ENCODE results near the gene CCDC120. TPM values are rescaled to one million over a fixed set of nuclear protein-coding genes. Genes with fewer than 3 reads are reported as not detected.
A peak's percentile ranks its signal among the peaks of the same experiment; 100 is the strongest.

Gene CCDC120
- total and polyA plus RNA-seq, 9 of the 15 experiments (the other 6 are each of a cell fraction or from before 2014, with no cell fraction given): 0.13 to 3.6 (median 0.54) TPM

- FAIRE-seq (peak; percentile 96), ATAC-seq (peak; percentile 94), DNase-seq (ENCODE audit: extremely low read depth in 1 of 4, low spot score in 3 of 4) (peak; percentile 97 to 99 (median 98))
- intact Hi-C loops (cut with micrococcal nuclease) (loop anchor here (2.0 to 5.0 kb wide), 3 partner anchors 59 to 204 kb away; partner anchors contain the start of genes OTUD5, PQBP1, TFE3 and TIMM17B), in situ Hi-C loops (cut with MboI) (loop anchor here (10.0 kb wide), 1 partner anchor 126 kb away; the partner anchor contains the start of gene KCND1)
- Histone ChIP-seq H2AFZ (ENCODE audit: low read depth, low read length) (peak overlapping the region; percentile 76), H3K4me1 (replicated peaks in 1 of 2; ENCODE audit: control insufficient read depth in 2 of 2, insufficient read depth in 2 of 2, low read length in 2 of 2) (peaks cover 6 to 14% of the 10 kb centered on the region in 2 experiments; a peak in 4 of 5 replicates), H3K4me3 (peak overlapping the region; percentile 58), H3K9ac (ENCODE audit: insufficient read depth in 1 of 2, low read depth in 2 of 2, low read length in 2 of 2) (peak overlapping the region; percentile 97 to 98), H3K4me2 (ENCODE audit: insufficient read depth, low read length) (peak overlapping the region; percentile 99), H3K36me3 (ENCODE audit: control insufficient read depth, insufficient read depth, low read length) (peaks cover under 1% of the 10 kb centered on the region; the same call in 2 of the 3 replicates), H3K9me1 (ENCODE audit: control insufficient read depth, insufficient read depth, low read length) (no peaks in the 10 kb centered on the region), H3K27me3 (ENCODE audit: control insufficient read depth in 2 of 2, insufficient read depth in 2 of 2, low read length in 2 of 2) (no peaks in the 10 kb centered on the region), H4K20me1 (replicated peaks; ENCODE audit: control insufficient read depth, insufficient read depth, low read length) (no peaks in the 10 kb centered on the region), H3K79me2 (ENCODE audit: control insufficient read depth, insufficient read depth, low read length) (peaks cover 27% of the 10 kb centered on the region), H3K9me3 (replicated peaks; ENCODE audit: control insufficient read depth, insufficient read depth, low read depth, low read length) (no peaks in the 10 kb centered on the region), H3K27ac (ENCODE audit: extremely low read depth, low read depth, low read length) (peak overlapping the region; percentile 97)
- POLR2A ChIA-PET: interaction anchor here (0.6 to 1.0 kb wide), 3 partner anchors 12 to 72 kb away, joined by 3 read pairs; no protein-coding TSS in a partner anchor
- BruUV-seq (replicated peaks): TSS peak; percentile 91
- WGBS (ENCODE audit: insufficient coverage, low coverage, missing lambda C conversion rate): 0% methylated on average over 41 of the region's 74 CpGs
- CTCF ChIA-PET (ENCODE audit: low intra/inter-chr PET ratio): no interaction called here
- TF ChIP-seq ZBTB9 (CRISPR knock-in tag; IDR thresholded peaks at IDR 0.05) (no peak), MBD2 (IDR thresholded peaks at IDR 0.05; ENCODE audit: borderline replicate concordance, low read depth) (peak; percentile 95), SMARCB1 (IDR thresholded peaks at IDR 0.05; ENCODE audit: insufficient read length, low read depth) (no peak), ZFPM2 (CRISPR knock-in tag; IDR thresholded peaks at IDR 0.05) (no peak), MTF1 (CRISPR knock-in tag; IDR thresholded peaks at IDR 0.05; ENCODE audit: borderline replicate concordance) (no peak), CHCHD3 (CRISPR knock-in tag; IDR thresholded peaks at IDR 0.05) (no peak), POLR2A (conservative IDR thresholded peaks at IDR 0.05) (peak; percentile 89), ZNF217 (CRISPR knock-in tag; IDR thresholded peaks at IDR 0.05) (no peak), FOS (IDR thresholded peaks at IDR 0.05; ENCODE audit: extremely low read depth, insufficient read length) (peak; percentile 97), ZNF551 (CRISPR knock-in tag; IDR thresholded peaks at IDR 0.05) (no peak), MAX (CRISPR knock-in tag; IDR thresholded peaks at IDR 0.05) (peak; percentile 10), NFIX (CRISPR knock-in tag; IDR thresholded peaks at IDR 0.05; ENCODE audit: low read depth) (no peak), ELF1 (tag; IDR thresholded peaks at IDR 0.05) (peak; percentile 69), MAFF (IDR thresholded peaks at IDR 0.05; ENCODE audit: low read length) (no peak), MCM7 (IDR thresholded peaks at IDR 0.05) (no peak), ARID1B (IDR thresholded peaks at IDR 0.05) (no peak)
- TF ChIP-seq, protein P1, sequence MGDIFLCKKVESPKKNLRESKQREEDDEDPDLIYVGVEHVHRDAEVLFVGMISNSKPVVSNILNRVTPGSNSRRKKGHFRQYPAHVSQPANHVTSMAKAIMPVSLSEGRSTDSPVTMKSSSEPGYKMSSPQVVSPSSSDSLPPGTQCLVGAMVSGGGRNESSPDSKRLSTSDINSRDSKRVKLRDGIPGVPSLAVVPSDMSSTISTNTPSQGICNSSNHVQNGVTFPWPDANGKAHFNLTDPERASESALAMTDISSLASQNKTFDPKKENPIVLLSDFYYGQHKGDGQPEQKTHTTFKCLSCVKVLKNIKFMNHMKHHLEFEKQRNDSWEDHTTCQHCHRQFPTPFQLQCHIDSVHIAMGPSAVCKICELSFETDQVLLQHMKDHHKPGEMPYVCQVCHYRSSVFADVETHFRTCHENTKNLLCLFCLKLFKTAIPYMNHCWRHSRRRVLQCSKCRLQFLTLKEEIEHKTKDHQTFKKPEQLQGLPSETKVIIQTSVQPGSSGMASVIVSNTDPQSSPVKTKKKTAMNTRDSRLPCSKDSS (IDR thresholded peaks at IDR 0.05; ENCODE audit: low read depth, partially characterized antibody): no peak
- TF ChIP-seq, protein P2, sequence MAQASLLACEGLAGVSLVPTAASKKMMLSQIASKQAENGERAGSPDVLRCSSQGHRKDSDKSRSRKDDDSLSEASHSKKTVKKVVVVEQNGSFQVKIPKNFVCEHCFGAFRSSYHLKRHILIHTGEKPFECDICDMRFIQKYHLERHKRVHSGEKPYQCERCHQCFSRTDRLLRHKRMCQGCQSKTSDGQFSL (CRISPR knock-in tag; IDR thresholded peaks at IDR 0.05): no peak
- TF ChIP-seq, protein P2 (tag; IDR thresholded peaks at IDR 0.05): no peak
Measured at GRCh38 chrX:49100704-49101628, 42.2 kb downstream of the CCDC120 start.
